Body of pancreas (tissue), 4 donors: ENCODE results near the gene CDK5RAP2. TPM values are rescaled to one million over a fixed set of nuclear protein-coding genes. Genes with fewer than 3 reads are reported as not detected.

ENCODE experiments used
- ATAC-seq: fragments of 150-250 bp; one replicate; pipeline ENCODE4 v1.9.1; 2016
- DNase-seq, 4 donors: peaks; one replicate each; pipeline ENCODE4 v3.0.0-alpha.2; 2019
- H3K27ac ChIP-seq, 4 donors: fragments of 200-600 bp; sonication (generic); 1 replicate in 3 of 4; 2 replicates in 1 of 4; pipeline versions ENCODE4 v1.5.1 to v1.6.1; 2016 to 2019; ENCODE audit warnings: mild to moderate bottlenecking in 1 of 4, mixed read lengths in 1 of 4, moderate library complexity in 1 of 4
- H3K27me3 ChIP-seq, 2 donors: fragments of 200-600 bp; sonication (generic); one replicate each; pipeline ENCODE4 v1.6.0; 2016; ENCODE audit warnings: mild to moderate bottlenecking in 1 of 2
- H3K36me3 ChIP-seq, 2 donors: fragments of 200-600 bp; sonication (generic); replicated peaks in 1 of 2; 2 replicates each; pipeline ENCODE4 v1.5.1; 2016; ENCODE audit warnings: low read depth in 2 of 2; ENCODE audit not compliant: insufficient read depth in 1 of 2
- H3K4me1 ChIP-seq: fragments of 200-600 bp; sonication (generic); one replicate; pipeline ENCODE4 v1.6.0; 2016
- H3K4me3 ChIP-seq, 2 donors: fragments of 200-600 bp; sonication (generic); 1 replicate in 1 of 2; 2 replicates in 1 of 2; pipeline ENCODE4 v1.5.1; 2016 to 2019
- H3K9me3 ChIP-seq, 3 donors: fragments of 200-600 bp; sonication (generic); 1 replicate in 2 of 3; 2 replicates in 1 of 3; pipeline ENCODE4 v1.5.1; 2016
- CTCF ChIP-seq, 7 experiments: fragments of 450-650 bp in 4 of 7; fragments of 200-600 bp in 3 of 7; sonication (generic) in 3 of 7; IDR thresholded peaks; one replicate each; pipeline ENCODE4 v1.5.1; 2016 to 2019; ENCODE audit warnings: antibody characterized with exemption in 7 of 7
- POLR2A ChIP-seq, 3 donors: fragments of 450-650 bp; IDR thresholded peaks; one replicate each; pipeline ENCODE4 v1.6.1; 2016; ENCODE audit warnings: antibody characterized with exemption in 3 of 3, mild to moderate bottlenecking in 2 of 3
- WGBS, 2 donors: methylation state at CpG; one replicate each; pipeline ENCODE4 v1.1.5; 2017; 5-methylcytosine and 5-hydroxymethylcytosine counted together
- intact Hi-C: fragments of 100-400 bp; cut with DNase I; formaldehyde crosslinking; loops from one replicate; pipeline ENCODE4 v1.15.1; 2023
- total RNA-seq, 2 donors: library from RNA; depleted of rRNA; stranded (reverse); fragments of >200 nt; gene quantifications; one replicate each; pipeline ENCODE4 v1.1.0, GENCODE V29; 2016

CDK5RAP2 gene
- total RNA-seq, 2 donors from 2014 or later = 21.5 to 45.5 TPM

- Histone ChIP-seq H3K9me3 (no peaks in the 10 kb centered on the region), H3K4me1 (no peaks in the 10 kb centered on the region), H3K27ac (no peak overlapping the region), H3K27me3 (no peaks in the 10 kb centered on the region), H3K36me3 (no peaks in the 10 kb centered on the region), H3K4me3 (no peak overlapping the region)
- TF ChIP-seq CTCF (IDR thresholded peaks at IDR 0.05) = no peak
- TF ChIP-seq POLR2A (IDR thresholded peaks at IDR 0.05) = no peak
- intact Hi-C loops = no loop called here
- ATAC-seq = no peak
- no peak for DNase-seq
- 89% methylated on average over 23 of the region's 23 CpGs for WGBS, 2 donors
Measured at GRCh38 chr9:120377268-120378159, 202.5 kb downstream of the CDK5RAP2 start.

- WGBS, 2 donors = 89 to 90% methylated on average over 6 to 7 of the region's 7 CpGs
- no peaks in the 10 kb centered on the region for H3K4me1 ChIP-seq
- no peaks in the 10 kb centered on the region for H3K27me3 ChIP-seq
- no peak for DNase-seq
- no peaks in the 10 kb centered on the region for H3K9me3 ChIP-seq
- no peak overlapping the region for H3K4me3 ChIP-seq
- TF ChIP-seq CTCF (IDR thresholded peaks at IDR 0.05) (no peak), POLR2A (IDR thresholded peaks at IDR 0.05) (no peak)
- no peak overlapping the region for H3K27ac ChIP-seq
- intact Hi-C loops = no loop called here
- ATAC-seq = no peak
- H3K36me3 ChIP-seq = no peaks in the 10 kb centered on the region
Measured at GRCh38 chr9:120376101-120376500, 203.9 kb downstream of the CDK5RAP2 start.

GRCh38 chr9:120375316-120375715, 204.7 kb downstream of the CDK5RAP2 start:
- 84 to 100% methylated on average over 1 to 4 of the region's 4 CpGs for WGBS, 2 donors
- Histone ChIP-seq H3K36me3 (no peaks in the 10 kb centered on the region), H3K4me3 (no peak overlapping the region), H3K9me3 (no peaks in the 10 kb centered on the region), H3K27ac (no peak overlapping the region), H3K27me3 (no peaks in the 10 kb centered on the region), H3K4me1 (no peaks in the 10 kb centered on the region)
- TF ChIP-seq CTCF (IDR thresholded peaks at IDR 0.05) = no peak
- no peak for TF ChIP-seq POLR2A (IDR thresholded peaks at IDR 0.05)
- ATAC-seq (no peak), DNase-seq (no peak)
- intact Hi-C loops = no loop called here

GRCh38 chr9:120374817-120375216, 205.2 kb downstream of the CDK5RAP2 start:
- no peaks in the 10 kb centered on the region for H3K36me3 ChIP-seq
- no peaks in the 10 kb centered on the region for H3K27me3 ChIP-seq
- ATAC-seq (no peak), DNase-seq (no peak)
- TF ChIP-seq CTCF (IDR thresholded peaks at IDR 0.05) = no peak
- TF ChIP-seq POLR2A (IDR thresholded peaks at IDR 0.05) = no peak
- H3K9me3 ChIP-seq = no peaks in the 10 kb centered on the region
- no peak overlapping the region for H3K27ac ChIP-seq
- intact Hi-C loops = no loop called here
- H3K4me1 ChIP-seq = no peaks in the 10 kb centered on the region
- WGBS, 2 donors = 88 to 94% methylated on average over 14 of the region's 14 CpGs
- no peak overlapping the region for H3K4me3 ChIP-seq

GRCh38 chr9:120374239-120374638, 205.7 kb downstream of the CDK5RAP2 start:
- DNase-seq = no peak
- intact Hi-C loops = no loop called here
- Histone ChIP-seq H3K4me1 (no peaks in the 10 kb centered on the region), H3K36me3 (no peaks in the 10 kb centered on the region), H3K27me3 (no peaks in the 10 kb centered on the region), H3K4me3 (no peak overlapping the region), H3K27ac (no peak overlapping the region), H3K9me3 (no peaks in the 10 kb centered on the region)
- no peak for ATAC-seq
- TF ChIP-seq POLR2A (IDR thresholded peaks at IDR 0.05) (no peak), CTCF (IDR thresholded peaks at IDR 0.05) (no peak)
- 86 to 100% methylated on average over 1 of the region's 1 CpG for WGBS, 2 donors
